ENCODE results near the gene SRM.

DNA sequence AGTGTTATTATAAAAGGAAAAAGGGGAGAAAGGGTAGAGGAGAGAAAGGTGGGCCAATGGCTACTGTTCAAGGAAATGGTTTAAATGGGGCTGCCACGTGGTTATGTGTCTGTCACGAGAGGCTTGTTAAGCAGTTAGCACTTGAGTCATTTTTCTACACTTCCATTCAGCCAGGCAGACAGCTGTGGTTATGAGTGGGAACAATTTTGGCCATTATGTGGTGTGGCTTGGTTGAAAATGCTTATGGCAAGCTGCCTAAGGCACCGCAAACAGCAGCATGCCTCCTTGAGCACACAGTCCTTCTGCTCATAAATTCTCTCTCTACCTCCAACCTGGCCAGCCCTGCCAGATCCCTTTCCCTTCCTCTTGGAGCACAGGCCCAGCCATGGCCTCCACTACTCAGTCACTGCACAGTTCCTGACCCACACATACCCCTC, 3.2 kb upstream of the SRM start:
- TF ChIP-seq, protein P1, sequence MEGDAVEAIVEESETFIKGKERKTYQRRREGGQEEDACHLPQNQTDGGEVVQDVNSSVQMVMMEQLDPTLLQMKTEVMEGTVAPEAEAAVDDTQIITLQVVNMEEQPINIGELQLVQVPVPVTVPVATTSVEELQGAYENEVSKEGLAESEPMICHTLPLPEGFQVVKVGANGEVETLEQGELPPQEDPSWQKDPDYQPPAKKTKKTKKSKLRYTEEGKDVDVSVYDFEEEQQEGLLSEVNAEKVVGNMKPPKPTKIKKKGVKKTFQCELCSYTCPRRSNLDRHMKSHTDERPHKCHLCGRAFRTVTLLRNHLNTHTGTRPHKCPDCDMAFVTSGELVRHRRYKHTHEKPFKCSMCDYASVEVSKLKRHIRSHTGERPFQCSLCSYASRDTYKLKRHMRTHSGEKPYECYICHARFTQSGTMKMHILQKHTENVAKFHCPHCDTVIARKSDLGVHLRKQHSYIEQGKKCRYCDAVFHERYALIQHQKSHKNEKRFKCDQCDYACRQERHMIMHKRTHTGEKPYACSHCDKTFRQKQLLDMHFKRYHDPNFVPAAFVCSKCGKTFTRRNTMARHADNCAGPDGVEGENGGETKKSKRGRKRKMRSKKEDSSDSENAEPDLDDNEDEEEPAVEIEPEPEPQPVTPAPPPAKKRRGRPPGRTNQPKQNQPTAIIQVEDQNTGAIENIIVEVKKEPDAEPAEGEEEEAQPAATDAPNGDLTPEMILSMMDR (IDR thresholded peaks at IDR 0.05) = no peak
- no peak for TF ChIP-seq ZFX (IDR thresholded peaks at IDR 0.05; ENCODE audit: borderline replicate concordance)
